HL-60/S4 treated with phorbol 12-myristate 13-acetate at 8.2 ng/mL for 4 days and 3 days (cell line): Measurements from ENCODE around the gene FGGY.

ENCODE experiments used
- in situ Hi-C: fragments of 300-500 bp; cut with MboI; formaldehyde crosslinking; loops from 2 replicates; pipeline ENCODE4 v1.15.0; 2022; ENCODE audit warnings: low sequenced_read_pairs

The FGGY gene

DNA sequence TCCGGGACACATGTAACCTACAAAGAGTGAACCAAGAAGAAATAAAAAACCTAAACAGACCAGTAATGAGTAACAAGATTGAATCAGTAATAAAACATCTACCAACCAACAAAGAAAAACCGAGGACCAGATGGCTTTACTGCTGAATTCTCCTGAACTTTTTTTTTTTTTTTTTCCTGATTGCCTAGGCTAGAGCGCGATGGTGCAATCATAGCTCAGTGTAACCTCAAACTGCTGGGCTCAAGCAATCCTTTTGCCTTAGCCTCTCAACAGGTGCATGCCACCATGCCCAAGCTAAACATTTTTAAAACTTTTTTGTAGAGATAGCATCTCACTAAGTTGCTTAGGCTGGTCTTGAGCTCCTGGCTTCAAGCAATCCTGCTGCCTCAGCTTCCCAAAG is 11.2 kb upstream of the FGGY start:
- in situ Hi-C loops, result no loop called here

- in situ Hi-C loops, result no loop called here
These were observed 8.8 kb upstream of the FGGY start for GRCh38 chr1:59288046-59288445.

DNA sequence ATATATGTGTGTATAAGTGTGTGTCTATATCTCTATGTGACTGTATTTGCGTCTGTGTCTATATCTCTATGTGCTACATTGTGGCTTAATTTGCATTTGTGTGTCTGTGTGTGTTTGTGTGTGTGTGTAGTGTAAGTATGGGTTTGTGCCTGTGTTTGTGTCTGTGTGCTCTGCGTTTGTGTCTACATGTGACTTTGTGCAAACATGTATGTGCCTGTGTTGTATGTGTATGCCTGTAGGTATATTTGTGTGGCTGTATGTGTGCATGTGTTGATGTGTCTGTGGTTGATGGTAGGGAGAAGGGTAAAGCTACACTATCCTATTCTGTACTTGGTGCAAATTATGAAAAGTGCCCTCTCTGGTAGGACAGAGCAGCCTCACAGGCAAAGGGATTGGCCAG is 7.3 kb upstream of the FGGY start:
- in situ Hi-C loops, result no loop called here

GRCh38 chr1:59290193-59290949 is 6.5 kb upstream of the FGGY start:
- in situ Hi-C loops, result loop anchor here (10.0 kb wide), 1 partner anchor 404 kb away; no protein-coding TSS in a partner anchor

DNA sequence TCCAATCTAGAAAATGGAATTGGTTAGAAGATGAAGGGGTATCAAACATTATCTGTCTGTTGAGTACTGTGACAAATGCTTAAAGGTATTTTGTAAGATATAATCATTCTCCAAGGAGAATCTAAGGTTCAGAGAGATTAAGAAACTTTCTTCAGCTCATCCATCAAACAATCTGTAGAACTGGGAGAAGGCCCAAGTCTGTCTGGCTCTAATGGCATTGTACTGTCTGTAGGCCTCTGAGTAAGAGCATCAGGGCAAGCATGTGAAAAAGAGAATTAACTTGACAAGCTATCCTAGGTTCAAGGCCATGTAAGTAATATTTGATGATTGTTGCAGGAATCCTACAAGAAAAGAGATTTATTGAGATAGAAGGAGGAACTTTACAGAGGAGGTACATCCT is 5.3 kb upstream of the FGGY start:
- in situ Hi-C loops, result loop anchor here (10.0 kb wide), 1 partner anchor 403 kb away; no protein-coding TSS in a partner anchor

- in situ Hi-C loops, result loop anchor here (10.0 kb wide), 1 partner anchor 402 kb away; no protein-coding TSS in a partner anchor
These were observed 4.3 kb upstream of the FGGY start for GRCh38 chr1:59292562-59292961.

DNA sequence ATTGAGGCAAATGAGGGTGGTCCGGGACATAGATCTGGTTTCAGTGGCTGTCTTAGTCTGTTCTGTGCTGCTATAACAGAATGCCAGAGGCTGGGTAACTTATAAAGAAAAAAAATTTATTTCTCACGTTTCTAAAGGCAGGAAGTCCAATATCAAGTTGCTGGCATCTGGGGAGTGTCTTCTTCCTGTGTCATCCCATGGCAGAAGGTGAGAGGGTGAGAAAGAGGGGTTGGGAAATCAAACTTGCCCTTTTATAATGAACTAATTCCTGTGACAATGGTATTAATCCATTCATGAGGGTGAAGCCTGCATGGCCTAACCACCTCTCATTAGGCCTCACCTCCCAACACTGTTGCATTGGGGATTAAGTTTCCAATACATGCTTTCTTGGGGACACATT is 3.7 kb upstream of the FGGY start:
- in situ Hi-C loops, result loop anchor here (10.0 kb wide), 1 partner anchor 402 kb away; no protein-coding TSS in a partner anchor

GRCh38 chr1:59293849-59294248 is 3.0 kb upstream of the FGGY start:
- in situ Hi-C loops, result loop anchor here (10.0 kb wide), 1 partner anchor 401 kb away; no protein-coding TSS in a partner anchor

- in situ Hi-C loops, result loop anchor here (10.0 kb wide), 1 partner anchor 400 kb away; no protein-coding TSS in a partner anchor
These were observed 2.5 kb upstream of the FGGY start for GRCh38 chr1:59294423-59294822.

GRCh38 chr1:59295618-59296017 is 1.3 kb upstream of the FGGY start:
- in situ Hi-C loops, result loop anchor here (10.0 kb wide), 1 partner anchor 399 kb away; no protein-coding TSS in a partner anchor

DNA sequence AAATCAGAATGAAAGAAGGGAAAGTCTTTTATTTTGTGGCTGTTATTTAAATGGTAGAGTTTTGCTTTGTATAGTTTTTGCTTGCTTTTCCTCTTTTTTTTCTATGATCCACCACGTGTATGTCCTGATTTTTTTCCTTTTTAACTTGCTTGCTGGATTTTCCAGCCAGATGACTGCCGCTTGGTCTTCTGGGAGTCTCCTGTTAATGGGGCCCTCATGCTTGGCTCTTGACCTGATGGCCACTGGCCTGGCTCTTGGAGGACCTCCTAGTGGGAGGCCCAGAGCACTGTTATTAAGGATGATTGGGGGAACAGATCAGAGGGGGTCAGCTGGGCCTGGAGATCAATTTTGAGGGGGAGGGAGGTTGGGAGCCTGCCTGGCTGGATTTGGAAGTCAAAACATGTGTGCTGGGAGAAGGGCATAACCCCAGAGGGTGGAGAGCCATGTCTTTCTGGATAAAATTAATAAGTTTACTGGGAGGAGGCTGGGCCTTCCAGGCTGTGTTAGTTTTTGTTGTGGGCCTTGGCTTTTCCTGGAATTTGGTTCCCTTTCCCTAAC is 1.2 kb downstream of the FGGY start:
- in situ Hi-C loops, result loop anchor here (10.0 kb wide), 1 partner anchor 397 kb away; no protein-coding TSS in a partner anchor

- in situ Hi-C loops, result loop anchor here (10.0 kb wide), 1 partner anchor 396 kb away; no protein-coding TSS in a partner anchor
These were observed 1.9 kb downstream of the FGGY start for GRCh38 chr1:59298710-59299346.

DNA sequence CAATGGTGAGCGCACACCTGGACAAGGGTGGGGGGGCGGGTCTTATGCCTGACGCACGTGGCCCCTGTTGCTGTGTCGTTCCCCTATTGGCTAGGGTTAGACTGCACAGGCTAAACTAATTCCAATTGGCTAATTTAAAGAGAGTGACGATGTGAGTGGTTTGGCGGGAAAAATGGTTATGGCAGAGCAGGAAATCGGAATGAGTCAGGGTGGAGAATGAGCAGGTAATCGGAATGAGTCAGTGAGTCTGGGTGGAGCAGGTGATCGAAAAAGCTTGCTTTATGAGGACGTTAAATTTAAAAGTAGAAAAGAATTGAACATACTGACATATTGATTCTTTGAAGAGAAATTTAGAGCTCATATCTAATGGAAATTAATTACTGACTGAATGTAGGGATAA is 2.8 kb downstream of the FGGY start:
- in situ Hi-C loops, result loop anchor here (10.0 kb wide), 1 partner anchor 395 kb away; no protein-coding TSS in a partner anchor

DNA sequence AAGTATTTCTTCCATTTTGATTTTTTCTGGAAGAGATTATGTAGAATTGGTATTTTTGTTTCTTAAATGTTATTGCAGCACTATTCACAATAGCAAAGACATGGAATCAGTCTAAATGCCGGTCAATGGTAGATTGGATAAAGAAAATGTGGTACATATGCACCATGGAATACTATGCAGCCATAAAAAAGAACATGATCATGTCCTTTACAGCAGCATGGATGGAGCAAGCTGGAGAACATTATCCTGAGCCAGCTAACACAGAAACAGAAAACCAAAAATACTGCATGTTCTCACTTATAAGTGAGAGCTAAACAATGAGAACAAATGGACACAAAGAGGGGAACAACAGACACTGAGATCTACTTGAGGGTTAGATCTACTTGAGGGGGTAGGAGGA is 5.4 kb downstream of the FGGY start:
- in situ Hi-C loops, result no loop called here

DNA sequence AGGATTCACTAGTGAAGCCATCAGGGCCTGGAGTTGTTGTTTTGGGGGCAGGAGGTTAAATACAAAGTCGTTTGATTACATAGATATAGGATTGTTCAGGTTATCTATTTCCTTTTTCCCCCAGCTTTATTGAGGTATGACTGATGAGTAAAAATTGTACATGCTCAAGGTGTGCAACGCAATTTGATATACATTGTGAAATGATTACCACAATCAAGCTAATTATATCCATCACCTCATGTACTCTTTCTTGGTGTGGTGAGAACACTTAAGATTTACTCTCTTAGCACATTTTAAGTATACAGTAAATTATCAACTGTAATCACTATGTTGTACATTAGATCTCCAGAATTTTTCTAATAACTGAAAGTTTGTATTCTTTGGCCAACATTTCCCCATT is 6.0 kb downstream of the FGGY start:
- in situ Hi-C loops, result no loop called here

DNA sequence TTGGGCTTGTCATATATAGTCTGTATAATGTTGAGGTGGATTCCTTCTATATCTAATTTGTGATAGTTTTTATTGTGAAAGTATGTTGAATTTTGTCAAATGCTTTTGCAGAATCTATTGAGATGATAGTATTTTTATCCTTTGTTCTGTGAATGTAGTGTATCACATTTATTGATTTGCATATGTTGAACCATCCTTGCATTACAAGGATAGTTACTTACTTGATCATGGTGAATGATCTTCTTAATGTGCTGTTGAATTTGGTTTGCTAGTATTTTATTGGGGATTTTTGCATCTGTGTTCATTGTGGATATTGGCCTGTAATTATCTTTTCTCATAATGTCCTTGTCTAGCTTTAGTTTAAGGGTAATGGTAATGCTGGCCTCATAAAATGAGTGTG is 8.3 kb downstream of the FGGY start:
- in situ Hi-C loops, result no loop called here

DNA sequence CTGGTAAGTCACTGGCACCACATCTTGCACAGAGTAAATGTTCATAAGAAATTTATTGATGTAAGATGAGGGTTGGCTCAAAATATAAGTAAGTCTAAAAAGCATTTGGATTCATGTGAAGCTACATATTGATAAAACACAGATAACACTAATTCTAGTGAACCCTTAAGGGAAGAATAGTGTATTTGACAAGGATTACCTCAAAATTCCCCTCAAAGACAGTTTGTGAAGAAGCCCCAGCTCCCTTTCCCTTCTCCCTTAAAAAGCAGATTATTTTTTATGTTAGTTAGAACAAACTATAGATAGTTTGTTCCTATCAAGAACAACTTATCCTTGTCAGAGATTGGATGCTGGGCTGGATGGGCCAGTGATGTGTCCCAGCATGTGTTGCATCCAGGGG is 10.7 kb downstream of the FGGY start:
- in situ Hi-C loops, result no loop called here

DNA sequence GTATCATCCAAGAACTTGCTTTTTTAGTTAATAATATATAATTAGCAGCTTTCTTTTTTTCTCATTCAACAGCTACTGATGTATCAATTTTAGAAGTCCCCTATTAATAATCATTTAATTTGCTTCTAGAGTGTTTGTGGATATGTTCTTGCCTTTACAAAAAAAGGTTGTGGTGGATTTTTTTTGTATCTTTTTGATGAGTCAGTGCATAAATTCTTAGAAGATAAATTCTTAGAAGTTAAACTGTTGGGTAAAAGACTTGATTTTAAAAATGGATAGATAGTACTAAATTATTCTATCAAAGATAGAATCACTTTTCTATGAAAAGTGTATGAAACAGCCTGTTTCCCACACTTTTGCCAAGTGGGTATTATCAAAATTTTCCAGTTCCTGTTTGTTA is 11.9 kb downstream of the FGGY start:
- in situ Hi-C loops, result no loop called here

DNA sequence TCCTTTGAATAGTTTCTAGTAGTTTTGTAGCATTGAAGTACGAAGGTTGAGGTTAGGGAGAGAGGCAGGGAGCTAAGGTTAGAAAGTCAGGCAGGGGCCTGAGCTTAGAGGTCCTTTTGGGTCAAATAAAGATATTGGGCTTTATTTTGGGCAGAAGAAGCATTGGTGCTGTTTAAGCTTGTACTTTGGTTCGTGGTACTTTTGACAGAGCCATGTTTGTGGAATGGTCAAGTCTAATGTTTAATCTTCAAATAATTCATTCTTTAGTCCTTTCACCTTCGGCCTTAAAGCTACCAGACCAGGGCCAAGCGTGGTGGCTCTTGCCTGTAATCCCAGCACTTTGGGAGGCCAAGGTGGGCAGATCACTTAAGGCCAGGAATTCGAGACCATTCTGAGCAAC is 12.5 kb downstream of the FGGY start:
- in situ Hi-C loops, result no loop called here

DNA sequence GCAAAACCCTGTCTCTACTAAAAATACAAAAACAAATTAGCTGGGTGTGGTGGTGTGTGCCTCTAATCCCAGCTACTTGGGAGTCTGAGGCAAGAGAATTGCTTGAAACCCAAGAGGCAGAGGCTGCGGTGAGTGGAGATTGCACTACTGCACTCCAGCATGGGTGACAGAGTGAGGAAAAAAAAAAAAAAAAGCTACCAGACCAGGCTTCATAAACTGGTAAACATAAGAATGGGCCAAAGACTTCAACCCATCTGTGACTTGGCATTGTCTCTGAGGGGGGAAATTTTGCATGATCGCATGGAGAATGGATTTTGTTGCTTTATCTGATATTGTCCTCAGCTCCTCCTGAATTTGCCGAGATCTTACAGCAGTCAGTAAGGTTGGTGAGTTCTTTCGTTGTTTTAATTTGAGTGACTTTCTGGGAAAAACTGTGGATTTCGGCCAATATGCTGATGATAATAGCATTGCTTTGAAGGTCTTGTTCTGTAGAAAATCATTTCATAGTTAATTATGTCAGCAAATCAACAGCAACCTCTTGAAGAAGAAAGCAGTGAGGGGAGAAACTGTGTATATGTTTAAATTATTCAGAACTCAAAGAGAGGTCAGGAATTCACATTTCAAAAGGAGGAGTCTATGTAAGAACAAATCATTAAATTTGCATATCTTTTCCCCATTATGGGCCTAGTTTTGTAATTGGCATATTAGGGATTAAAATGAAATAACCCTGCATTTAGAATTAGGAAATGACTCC is 13.1 kb downstream of the FGGY start:
- in situ Hi-C loops, result no loop called here
